SH-SY5Y (cell line): ENCODE measurements around the gene JUP.

ENCODE experiments used
- GATA2 ChIP-seq: IDR thresholded peaks from 2 replicates; pipeline ENCODE4 v1.6.1; 2011; ENCODE audit warnings: mild to moderate bottlenecking, low read depth, low read length
- GATA3 ChIP-seq: IDR thresholded peaks from 2 replicates; pipeline ENCODE4 v1.6.1; 2011; ENCODE audit warnings: low read depth, mild to moderate bottlenecking, low read length, moderate library complexity

DNA sequence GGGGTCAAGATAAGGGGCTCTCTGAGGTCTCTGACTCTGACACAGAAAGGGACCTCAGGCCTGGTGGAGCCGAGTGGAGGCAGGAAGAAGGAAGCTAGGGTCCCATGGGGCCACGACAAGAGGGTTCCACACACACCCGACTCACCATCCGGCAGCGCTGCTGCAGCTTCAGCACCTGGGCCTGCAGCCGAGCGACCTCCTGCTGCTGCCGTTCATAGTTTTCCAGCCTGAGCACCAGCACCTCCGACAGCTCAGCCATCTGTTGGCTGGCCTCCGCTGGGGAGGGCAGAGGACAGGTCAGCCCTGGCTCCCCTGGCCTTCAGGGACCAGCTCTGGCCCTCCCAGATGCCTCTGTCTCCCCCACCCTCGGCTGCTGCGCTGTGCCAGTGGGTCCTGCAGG is 58.5 kb downstream of the JUP start:
- TF ChIP-seq GATA2 (no peak), GATA3 (no peak)
